COR-L47 (cell line): ENCODE data around the gene ENKD1.
"Not testable (repeated sequence)": the region's sequence is repeated elsewhere in the genome, so short reads cannot be mapped to it uniquely, and the experiment has no call there.

Experiments used
- DNase-seq: peaks from one replicate; lab custom pipeline; 2025; lab: John Stamatoyannopoulos, UW

Gene ENKD1

GRCh38 chr16:67666559-67667452 lies at the start of gene ENKD1, which contains the start of gene C16orf86:
Gene ENKD1 (minus strand): TSS chr16:67666750. CDS start chr16:67666442, 308 bp downstream.
Gene C16orf86 (plus strand): TSS chr16:67666814. CDS start chr16:67666971, 157 bp downstream.
- DNase-seq, result peak; percentile 81

GRCh38 chr16:67716097-67716496 lies 49.5 kb upstream of the ENKD1 start:
- DNase-seq, result no peak

- DNase-seq, result no peak
Measured at GRCh38 chr16:67714522-67714921, 48.0 kb upstream of the ENKD1 start.

- no peak for DNase-seq
Measured at GRCh38 chr16:67713647-67714273, 47.2 kb upstream of the ENKD1 start.

- no peak for DNase-seq
Measured at GRCh38 chr16:67710607-67711006, 44.1 kb upstream of the ENKD1 start.

GRCh38 chr16:67709050-67709449 lies 42.5 kb upstream of the ENKD1 start:
- DNase-seq, result no peak

GRCh38 chr16:67708368-67708771 lies 41.8 kb upstream of the ENKD1 start:
- no peak for DNase-seq

- DNase-seq, result no peak
Measured at GRCh38 chr16:67707790-67708189, 41.2 kb upstream of the ENKD1 start.

GRCh38 chr16:67707210-67707609 lies 40.7 kb upstream of the ENKD1 start:
- DNase-seq, result no peak

- no peak for DNase-seq
Measured at GRCh38 chr16:67704110-67704509, 37.6 kb upstream of the ENKD1 start.

GRCh38 chr16:67703626-67704025 lies 37.1 kb upstream of the ENKD1 start:
- no peak for DNase-seq

- DNase-seq, result no peak
Measured at GRCh38 chr16:67702130-67702529, 35.6 kb upstream of the ENKD1 start.

- no peak for DNase-seq
Measured at GRCh38 chr16:67701420-67701819, 34.9 kb upstream of the ENKD1 start.

- DNase-seq, result no peak
Measured at GRCh38 chr16:67699265-67699664, 32.7 kb upstream of the ENKD1 start.

- no peak for DNase-seq
Measured at GRCh38 chr16:67697422-67698185, 31.1 kb upstream of the ENKD1 start.

GRCh38 chr16:67694611-67695010 lies 28.1 kb upstream of the ENKD1 start:
- no peak for DNase-seq

GRCh38 chr16:67693517-67694285 lies 27.2 kb upstream of the ENKD1 start:
- not testable (repeated sequence) for DNase-seq

- no peak for DNase-seq
Measured at GRCh38 chr16:67685388-67686112, 19.0 kb upstream of the ENKD1 start.

GRCh38 chr16:67683767-67684166 lies 17.2 kb upstream of the ENKD1 start:
- no peak for DNase-seq

- no peak for DNase-seq
Measured at GRCh38 chr16:67679935-67680897, 13.7 kb upstream of the ENKD1 start.
